Fibroblast of upper back skin (primary cell): ENCODE results near the gene TBX20.

Experiments
- DNase-seq: peaks from one replicate; pipeline ENCODE4 v3.0.0-alpha.2; 2013

TBX20 gene

GRCh38 chr7:35253710-35254495 is at the start of gene TBX20:
TBX20 (minus strand) TSS chr7:35254100; CDS start chr7:35253620, 480 bp downstream.
- peak; percentile 44 for DNase-seq

GRCh38 chr7:35289376-35289775 is 35.5 kb upstream of the TBX20 start:
- DNase-seq = no peak

GRCh38 chr7:35286986-35287385 is 33.1 kb upstream of the TBX20 start:
- DNase-seq = no peak

GRCh38 chr7:35286422-35286821 is 32.5 kb upstream of the TBX20 start:
- peak; percentile 1 for DNase-seq

GRCh38 chr7:35285799-35286198 is 31.9 kb upstream of the TBX20 start:
- no peak for DNase-seq

- no peak for DNase-seq
These were observed 27.0 kb upstream of the TBX20 start for GRCh38 chr7:35280902-35281301.

GRCh38 chr7:35277359-35277758 is 23.5 kb upstream of the TBX20 start:
- no peak for DNase-seq

GRCh38 chr7:35272246-35272645 is 18.3 kb upstream of the TBX20 start:
- DNase-seq = no peak

GRCh38 chr7:35268953-35269352 is 15.1 kb upstream of the TBX20 start:
- no peak for DNase-seq

GRCh38 chr7:35267411-35267810 is 13.5 kb upstream of the TBX20 start:
- no peak for DNase-seq

GRCh38 chr7:35263396-35263795 is 9.5 kb upstream of the TBX20 start:
- no peak for DNase-seq

- no peak for DNase-seq
These were observed 7.8 kb upstream of the TBX20 start for GRCh38 chr7:35261476-35262285.

- no peak for DNase-seq
These were observed 7.1 kb upstream of the TBX20 start for GRCh38 chr7:35261041-35261440.

- no peak for DNase-seq
These were observed 6.3 kb upstream of the TBX20 start for GRCh38 chr7:35260246-35260645.

- DNase-seq = no peak
These were observed 5.6 kb upstream of the TBX20 start for GRCh38 chr7:35259523-35259908.

GRCh38 chr7:35258868-35259522 is 5.1 kb upstream of the TBX20 start:
- DNase-seq = no peak

- no peak for DNase-seq
These were observed 4.4 kb upstream of the TBX20 start for GRCh38 chr7:35258125-35258867.

- DNase-seq = no peak
These were observed 3.6 kb upstream of the TBX20 start for GRCh38 chr7:35257251-35258124.

GRCh38 chr7:35256256-35257175 is 2.6 kb upstream of the TBX20 start:
- DNase-seq = no peak

- no peak for DNase-seq
These were observed 1.7 kb upstream of the TBX20 start for GRCh38 chr7:35255443-35256255.
